Liver (tissue), 9 donors: ENCODE data around the gene CCDC69. TPM values are rescaled to one million over a fixed set of nuclear protein-coding genes. Genes with fewer than 3 reads are reported as not detected.

ENCODE experiments used
- DNase-seq: peaks from one replicate; pipeline ENCODE4 v3.0.0-alpha.2; 2017; ENCODE audit warnings: low spot score
- H3K27ac ChIP-seq, 2 donors: one replicate each; pipeline ENCODE4 v1.7.0; 2013; ENCODE audit warnings: inconsistent platforms in 2 of 2, low read length in 2 of 2, control low read depth in 1 of 2, low read depth in 1 of 2, mild to moderate bottlenecking in 1 of 2
- H3K27me3 ChIP-seq, 4 donors: one replicate each; pipeline versions ENCODE4 v1.6.1 to v1.7.0; 2013; ENCODE audit warnings: low read length in 3 of 4, inconsistent platforms in 1 of 4, mild to moderate bottlenecking in 1 of 4, moderate library complexity in 1 of 4; ENCODE audit not compliant: control insufficient read depth in 4 of 4, insufficient read depth in 4 of 4
- H3K36me3 ChIP-seq, 4 donors: one replicate each; pipeline versions ENCODE4 v1.6.1 to v1.7.0; 2013; ENCODE audit warnings: low read length in 3 of 4, mild to moderate bottlenecking in 3 of 4, low read depth in 1 of 4, moderate library complexity in 1 of 4; ENCODE audit not compliant: control insufficient read depth in 4 of 4, insufficient read depth in 3 of 4
- H3K4me1 ChIP-seq, 4 donors: one replicate each; pipeline versions ENCODE4 v1.6.1 to v1.7.0; 2013; ENCODE audit warnings: low read length in 3 of 4, mild to moderate bottlenecking in 3 of 4, moderate library complexity in 1 of 4; ENCODE audit not compliant: control insufficient read depth in 4 of 4, insufficient read depth in 4 of 4
- H3K4me3 ChIP-seq, 3 donors: one replicate each; pipeline versions ENCODE4 v1.6.1 to v1.7.0; 2013; ENCODE audit warnings: low read length in 3 of 3, control low read depth in 1 of 3, low read depth in 1 of 3, mild to moderate bottlenecking in 1 of 3
- H3K9ac ChIP-seq, 2 donors: one replicate each; pipeline ENCODE4 v1.7.0; 2013; ENCODE audit warnings: low read length in 2 of 2, mild to moderate bottlenecking in 2 of 2, moderate library complexity in 2 of 2, control low read depth in 1 of 2, low read depth in 1 of 2
- H3K9me3 ChIP-seq, 4 donors: one replicate each; pipeline versions ENCODE4 v1.6.1 to v1.7.0; 2013; ENCODE audit warnings: low read length in 3 of 4; ENCODE audit not compliant: control insufficient read depth in 4 of 4
- EGR1 ChIP-seq, 2 donors: IDR thresholded peaks; 2 replicates each; pipeline ENCODE4 v1.6.1; 2016 to 2018; ENCODE audit warnings: antibody characterized with exemption in 2 of 2, low read depth in 2 of 2
- FOXA2 ChIP-seq: IDR thresholded peaks from 2 replicates; pipeline ENCODE4 v1.6.1; 2016; ENCODE audit warnings: antibody characterized with exemption
- GABPA ChIP-seq, 2 donors: IDR thresholded peaks in 1 of 2; conservative IDR thresholded peaks in 1 of 2; 2 replicates each; pipeline ENCODE4 v1.6.1; 2016; ENCODE audit warnings: antibody characterized with exemption in 2 of 2, mild to moderate bottlenecking in 1 of 2, moderate library complexity in 1 of 2
- HNF4A ChIP-seq, 2 donors: conservative IDR thresholded peaks; 2 replicates each; pipeline ENCODE4 v1.6.1; 2016; ENCODE audit warnings: antibody characterized with exemption in 2 of 2, mild to moderate bottlenecking in 2 of 2
- HNF4G ChIP-seq: IDR thresholded peaks from 2 replicates; pipeline ENCODE4 v1.6.1; 2016; ENCODE audit warnings: antibody characterized with exemption
- JUND ChIP-seq, 2 donors: IDR thresholded peaks; 2 replicates each; pipeline ENCODE4 v1.6.1; 2016; ENCODE audit warnings: antibody characterized with exemption in 2 of 2
- NR2F2 ChIP-seq: IDR thresholded peaks from 2 replicates; pipeline ENCODE4 v1.6.1; 2016; ENCODE audit warnings: antibody characterized with exemption
- RAD21 ChIP-seq, 2 donors: IDR thresholded peaks; 2 replicates each; pipeline ENCODE4 v1.6.1; 2016; ENCODE audit warnings: antibody characterized with exemption in 2 of 2, mild to moderate bottlenecking in 2 of 2
- RXRA ChIP-seq, 2 donors: IDR thresholded peaks; 2 replicates each; pipeline ENCODE4 v1.6.1; 2017 to 2018; ENCODE audit warnings: antibody characterized with exemption in 2 of 2, mild to moderate bottlenecking in 1 of 2
- SP1 ChIP-seq: IDR thresholded peaks from 2 replicates; pipeline ENCODE4 v1.6.1; 2018; ENCODE audit warnings: antibody characterized with exemption, mild to moderate bottlenecking
- TAF1 ChIP-seq: conservative IDR thresholded peaks from 2 replicates; pipeline ENCODE4 v1.6.1; 2016; ENCODE audit warnings: antibody characterized with exemption, mild to moderate bottlenecking
- YY1 ChIP-seq: IDR thresholded peaks from 2 replicates; pipeline ENCODE4 v1.6.1; 2016; ENCODE audit warnings: antibody characterized with exemption, mild to moderate bottlenecking
- WGBS: extraction: QIAGEN DNeasy Blood & Tissue Kit; methylation state at CpG from one replicate; pipeline ENCODE4 v1.1.7; 2013; 5-methylcytosine and 5-hydroxymethylcytosine counted together
- polyA plus RNA-seq, 2 donors: library from polyadenylated mRNA; stranded (reverse) in 1 of 2; unstranded in 1 of 2; fragments of 200-250 nt in 1 of 2; fragments of >200 nt in 1 of 2; fragmentation: Nextera tagmentation in 1 of 2; extraction: Ambion mirVana in 1 of 2; gene quantifications; one replicate each; pipeline versions ENCODE4 v1.2.1 to v1.2.3, GENCODE V29; 2013 to 2015
- total RNA-seq, 2 donors: library from RNA; depleted of rRNA; stranded (reverse); fragments of >200 nt; gene quantifications; one replicate each; pipeline ENCODE4 v1.2.3, GENCODE V29; 2014
- TF ChIP-seq, protein P1 (sequence below): IDR thresholded peaks from 2 replicates; pipeline ENCODE4 v1.6.1; 2016; ENCODE audit warnings: antibody characterized with exemption, mild to moderate bottlenecking
- TF ChIP-seq, protein P2 (sequence below): IDR thresholded peaks from 2 replicates; pipeline ENCODE4 v1.6.1; 2016; ENCODE audit warnings: antibody characterized with exemption
- TF ChIP-seq, protein P3 (sequence below): IDR thresholded peaks from 2 replicates; pipeline ENCODE4 v1.6.1; 2016; ENCODE audit warnings: antibody characterized with exemption
- donor health status: healthy.
- donor health status: healthy.
- donor health status: healthy.
- donor health status: healthy.
- donor health status: healthy.

Gene CCDC69
- total and polyA plus RNA-seq, 4 donors, result 11.9 to 28.6 (median 18.0) TPM

DNA sequence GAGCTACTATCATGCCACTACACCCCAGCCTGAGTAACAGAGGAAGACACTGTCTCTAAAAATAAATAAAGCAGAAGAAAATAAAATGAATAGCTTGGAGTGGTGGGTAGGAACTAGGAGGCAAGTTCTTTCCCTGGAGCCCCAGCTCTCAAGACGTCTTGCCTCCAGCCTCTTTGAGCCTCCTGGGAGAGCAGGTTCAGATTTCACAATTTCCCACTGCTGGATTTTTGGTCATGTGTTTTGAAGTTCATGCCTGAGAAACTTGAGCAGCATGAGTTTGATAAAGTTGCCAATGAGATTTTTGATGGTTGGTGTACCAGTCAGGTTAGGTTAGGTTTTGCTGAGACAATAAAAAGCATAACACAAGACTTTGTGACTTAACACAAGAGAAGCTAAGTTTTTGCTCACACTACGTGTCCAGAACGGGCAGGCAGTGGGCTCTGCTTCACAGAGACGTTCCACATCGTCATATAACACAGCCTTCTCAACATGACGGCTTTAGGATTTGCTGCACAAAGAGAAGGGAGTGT, 4.1 kb upstream of the CCDC69 start (continued):
- TF ChIP-seq, protein P1, sequence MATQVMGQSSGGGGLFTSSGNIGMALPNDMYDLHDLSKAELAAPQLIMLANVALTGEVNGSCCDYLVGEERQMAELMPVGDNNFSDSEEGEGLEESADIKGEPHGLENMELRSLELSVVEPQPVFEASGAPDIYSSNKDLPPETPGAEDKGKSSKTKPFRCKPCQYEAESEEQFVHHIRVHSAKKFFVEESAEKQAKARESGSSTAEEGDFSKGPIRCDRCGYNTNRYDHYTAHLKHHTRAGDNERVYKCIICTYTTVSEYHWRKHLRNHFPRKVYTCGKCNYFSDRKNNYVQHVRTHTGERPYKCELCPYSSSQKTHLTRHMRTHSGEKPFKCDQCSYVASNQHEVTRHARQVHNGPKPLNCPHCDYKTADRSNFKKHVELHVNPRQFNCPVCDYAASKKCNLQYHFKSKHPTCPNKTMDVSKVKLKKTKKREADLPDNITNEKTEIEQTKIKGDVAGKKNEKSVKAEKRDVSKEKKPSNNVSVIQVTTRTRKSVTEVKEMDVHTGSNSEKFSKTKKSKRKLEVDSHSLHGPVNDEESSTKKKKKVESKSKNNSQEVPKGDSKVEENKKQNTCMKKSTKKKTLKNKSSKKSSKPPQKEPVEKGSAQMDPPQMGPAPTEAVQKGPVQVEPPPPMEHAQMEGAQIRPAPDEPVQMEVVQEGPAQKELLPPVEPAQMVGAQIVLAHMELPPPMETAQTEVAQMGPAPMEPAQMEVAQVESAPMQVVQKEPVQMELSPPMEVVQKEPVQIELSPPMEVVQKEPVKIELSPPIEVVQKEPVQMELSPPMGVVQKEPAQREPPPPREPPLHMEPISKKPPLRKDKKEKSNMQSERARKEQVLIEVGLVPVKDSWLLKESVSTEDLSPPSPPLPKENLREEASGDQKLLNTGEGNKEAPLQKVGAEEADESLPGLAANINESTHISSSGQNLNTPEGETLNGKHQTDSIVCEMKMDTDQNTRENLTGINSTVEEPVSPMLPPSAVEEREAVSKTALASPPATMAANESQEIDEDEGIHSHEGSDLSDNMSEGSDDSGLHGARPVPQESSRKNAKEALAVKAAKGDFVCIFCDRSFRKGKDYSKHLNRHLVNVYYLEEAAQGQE, result no peak
- TF ChIP-seq, protein P2, sequence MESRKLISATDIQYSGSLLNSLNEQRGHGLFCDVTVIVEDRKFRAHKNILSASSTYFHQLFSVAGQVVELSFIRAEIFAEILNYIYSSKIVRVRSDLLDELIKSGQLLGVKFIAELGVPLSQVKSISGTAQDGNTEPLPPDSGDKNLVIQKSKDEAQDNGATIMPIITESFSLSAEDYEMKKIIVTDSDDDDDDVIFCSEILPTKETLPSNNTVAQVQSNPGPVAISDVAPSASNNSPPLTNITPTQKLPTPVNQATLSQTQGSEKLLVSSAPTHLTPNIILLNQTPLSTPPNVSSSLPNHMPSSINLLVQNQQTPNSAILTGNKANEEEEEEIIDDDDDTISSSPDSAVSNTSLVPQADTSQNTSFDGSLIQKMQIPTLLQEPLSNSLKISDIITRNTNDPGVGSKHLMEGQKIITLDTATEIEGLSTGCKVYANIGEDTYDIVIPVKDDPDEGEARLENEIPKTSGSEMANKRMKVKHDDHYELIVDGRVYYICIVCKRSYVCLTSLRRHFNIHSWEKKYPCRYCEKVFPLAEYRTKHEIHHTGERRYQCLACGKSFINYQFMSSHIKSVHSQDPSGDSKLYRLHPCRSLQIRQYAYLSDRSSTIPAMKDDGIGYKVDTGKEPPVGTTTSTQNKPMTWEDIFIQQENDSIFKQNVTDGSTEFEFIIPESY, result no peak
- TF ChIP-seq SP1, result no peak

DNA sequence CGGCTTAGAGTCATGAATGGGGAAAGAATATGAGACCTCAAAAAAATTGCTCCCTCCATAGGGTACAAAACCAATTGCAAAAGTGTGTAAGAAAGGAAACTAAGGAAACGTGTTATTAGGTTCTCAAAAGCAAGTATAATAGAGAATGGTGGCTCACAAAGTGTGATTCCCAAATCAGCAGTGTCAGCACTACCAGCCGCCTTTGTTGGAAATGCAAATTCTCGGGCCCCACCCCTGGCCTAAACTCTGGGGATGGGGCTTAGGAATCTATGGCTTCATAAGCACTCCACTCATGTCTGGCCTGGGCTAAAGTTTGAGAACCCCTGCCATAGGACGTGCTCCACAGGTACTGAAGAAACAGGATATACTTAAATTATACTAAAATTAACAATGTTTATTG, 1.6 kb upstream of the CCDC69 start:
- H3K36me3 ChIP-seq, result no peaks in the 10 kb centered on the region
- peaks cover 3 to 14% (median 10%) of the 10 kb centered on the region in 4 donors for H3K4me1 ChIP-seq
- no peaks in the 10 kb centered on the region for H3K9me3 ChIP-seq
- H3K4me3 ChIP-seq, result no peak overlapping the region
- no peak overlapping the region for H3K27ac ChIP-seq
- H3K9ac ChIP-seq, result no peak overlapping the region
- H3K27me3 ChIP-seq, result no peaks in the 10 kb centered on the region
- WGBS, result 89% methylated on average over 5 of the region's 5 CpGs
- no peak for DNase-seq
- TF ChIP-seq HNF4G, result no peak
- TF ChIP-seq, protein P3, sequence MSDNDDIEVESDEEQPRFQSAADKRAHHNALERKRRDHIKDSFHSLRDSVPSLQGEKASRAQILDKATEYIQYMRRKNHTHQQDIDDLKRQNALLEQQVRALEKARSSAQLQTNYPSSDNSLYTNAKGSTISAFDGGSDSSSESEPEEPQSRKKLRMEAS, result no peak

DNA sequence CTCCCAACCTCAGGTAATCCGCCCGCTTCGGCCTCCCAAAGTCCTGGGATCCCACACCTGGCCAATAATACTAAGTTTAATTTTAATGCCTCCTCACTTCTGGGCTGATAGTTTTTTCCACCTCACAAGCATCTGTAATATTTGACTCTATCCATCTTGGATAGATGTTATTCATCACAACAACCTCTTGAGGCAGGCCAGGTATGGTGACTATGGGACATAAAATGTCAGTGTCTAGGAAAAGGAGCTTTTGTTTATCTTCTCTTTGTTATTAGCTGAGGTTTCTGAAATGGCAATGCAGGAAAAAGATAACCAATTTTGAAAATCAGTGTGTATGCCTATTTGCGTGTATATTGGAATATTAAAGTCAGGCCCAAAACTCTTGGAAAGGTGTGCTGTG, 1.2 kb upstream of the CCDC69 start:
- no peak for DNase-seq

More for the DNA sequence above, 1.2 kb upstream of the CCDC69 start:
- H3K27me3 ChIP-seq, result no peaks in the 10 kb centered on the region
- WGBS, result 98% methylated on average over 4 of the region's 4 CpGs
- H3K36me3 ChIP-seq, result no peaks in the 10 kb centered on the region
- no peaks in the 10 kb centered on the region for H3K9me3 ChIP-seq
- H3K4me1 ChIP-seq, result peaks cover 3 to 14% (median 10%) of the 10 kb centered on the region in 4 donors
- no peak overlapping the region for H3K9ac ChIP-seq
- TF ChIP-seq RXRA (IDR thresholded peaks at IDR 0.05), result no peak
- TF ChIP-seq TAF1, result no peak
- TF ChIP-seq HNF4G, result no peak
- TF ChIP-seq FOXA2, result no peak
- TF ChIP-seq, protein P2, result no peak
- TF ChIP-seq EGR1 (IDR thresholded peaks at IDR 0.05; ENCODE audit: low read depth in 2 of 2), result no peak
- TF ChIP-seq, protein P1, result no peak
- TF ChIP-seq GABPA (IDR thresholded peaks at IDR 0.05 in 1 of 2, conservative IDR thresholded peaks at IDR 0.05 in 1 of 2), result no peak
- TF ChIP-seq HNF4A (conservative IDR thresholded peaks at IDR 0.05), result no peak
- no peak for TF ChIP-seq JUND (IDR thresholded peaks at IDR 0.05)
- TF ChIP-seq RAD21 (IDR thresholded peaks at IDR 0.05), result no peak
- no peak for TF ChIP-seq NR2F2
- TF ChIP-seq YY1, result no peak
- no peak for TF ChIP-seq SP1
- H3K27ac ChIP-seq, result no peak overlapping the region
- no peak overlapping the region for H3K4me3 ChIP-seq
